Trophoblast cell (in vitro differentiated cells and primary cell): Measurements from ENCODE around the gene FIGLA.
"Not testable (repeated sequence)": the region's sequence is repeated elsewhere in the genome, so short reads cannot be mapped to it uniquely, and the experiment has no call there.

Experiments
- DNase-seq, 2 donors: peaks; one replicate each; pipeline ENCODE4 v3.0.0-alpha.2; 2016
- H2AFZ ChIP-seq: 2 replicates; pipeline ENCODE4 v1.6.1; 2013; ENCODE audit warnings: low read length, moderate library complexity, mild to moderate bottlenecking; ENCODE audit not compliant: insufficient read depth, poor library complexity
- H2AK5ac ChIP-seq: 2 replicates; pipeline ENCODE4 v1.6.1; 2013; ENCODE audit warnings: mild to moderate bottlenecking, low read length
- H2BK120ac ChIP-seq: 2 replicates; pipeline ENCODE4 v1.6.1; 2013; ENCODE audit warnings: low read length, mild to moderate bottlenecking, moderate library complexity; ENCODE audit not compliant: insufficient read depth, poor library complexity
- H2BK12ac ChIP-seq: 2 replicates; pipeline ENCODE4 v1.6.1; 2013; ENCODE audit warnings: mild to moderate bottlenecking, low read length, moderate library complexity
- H2BK5ac ChIP-seq: 2 replicates; pipeline ENCODE4 v1.6.1; 2013; ENCODE audit warnings: low read length, low read depth, moderate library complexity, mild to moderate bottlenecking; ENCODE audit not compliant: poor library complexity
- H3K14ac ChIP-seq: 2 replicates; pipeline ENCODE4 v1.6.1; 2013; ENCODE audit warnings: mild to moderate bottlenecking, low read length
- H3K18ac ChIP-seq: 2 replicates; pipeline ENCODE4 v1.6.1; 2013; ENCODE audit warnings: mild to moderate bottlenecking, low read length
- H3K23ac ChIP-seq: 2 replicates; pipeline ENCODE4 v1.6.1; 2013; ENCODE audit warnings: low read length
- H3K27ac ChIP-seq: 2 replicates; pipeline ENCODE4 v1.5.1; 2013; ENCODE audit warnings: low read depth, mild to moderate bottlenecking, inconsistent platforms, low read length, moderate library complexity
- H3K27me3 ChIP-seq: 2 replicates; pipeline ENCODE4 v1.6.1; 2013; ENCODE audit warnings: inconsistent platforms, mild to moderate bottlenecking, low read length, moderate library complexity; ENCODE audit not compliant: insufficient read depth
- H3K36me3 ChIP-seq, 2 experiments: 1 replicate in 1 of 2; 2 replicates in 1 of 2; pipeline ENCODE4 v1.6.1; 2013; ENCODE audit warnings: low read length in 2 of 2, mild to moderate bottlenecking in 2 of 2, moderate library complexity in 1 of 2; ENCODE audit not compliant: insufficient read depth in 2 of 2, control insufficient read depth in 1 of 2
- H3K4ac ChIP-seq: 2 replicates; pipeline ENCODE4 v1.6.1; 2013; ENCODE audit warnings: low read depth, mild to moderate bottlenecking, low read length, moderate library complexity
- H3K4me1 ChIP-seq, 2 experiments: 1 replicate in 1 of 2; 2 replicates in 1 of 2; pipeline ENCODE4 v1.6.1; 2013; ENCODE audit warnings: low read length in 2 of 2, mild to moderate bottlenecking in 2 of 2, moderate library complexity in 1 of 2; ENCODE audit not compliant: insufficient read depth in 2 of 2, control insufficient read depth in 1 of 2
- H3K4me2 ChIP-seq: 2 replicates; pipeline ENCODE4 v1.6.1; 2013; ENCODE audit warnings: inconsistent platforms, mild to moderate bottlenecking, low read length, moderate library complexity
- H3K4me3 ChIP-seq: 2 replicates; pipeline ENCODE4 v1.5.1; 2013; ENCODE audit warnings: mild to moderate bottlenecking, low read depth, low read length, inconsistent platforms
- H3K79me1 ChIP-seq: one replicate; pipeline ENCODE4 v1.6.1; 2013; ENCODE audit warnings: low read length
- H3K79me2 ChIP-seq: 2 replicates; pipeline ENCODE4 v1.6.1; 2013; ENCODE audit warnings: low read length, mild to moderate bottlenecking; ENCODE audit not compliant: control insufficient read depth, insufficient read depth, poor library complexity
- H3K9ac ChIP-seq: 2 replicates; pipeline ENCODE4 v1.6.1; 2013; ENCODE audit warnings: mild to moderate bottlenecking, low read length
- H3K9me3 ChIP-seq: 2 replicates; pipeline ENCODE4 v1.6.1; 2013; ENCODE audit warnings: low read depth, mild to moderate bottlenecking, control low read depth, inconsistent platforms, low read length; ENCODE audit not compliant: insufficient read depth
- H4K12ac ChIP-seq: 2 replicates; pipeline ENCODE4 v1.6.1; 2013; ENCODE audit warnings: low read depth, mild to moderate bottlenecking, low read length, moderate library complexity
- H4K8ac ChIP-seq: 2 replicates; pipeline ENCODE4 v1.6.1; 2013; ENCODE audit warnings: low read depth, mild to moderate bottlenecking, low read length, moderate library complexity
- H4K91ac ChIP-seq: one replicate; pipeline ENCODE4 v1.6.1; 2013; ENCODE audit warnings: low read depth, mild to moderate bottlenecking, low read length, moderate library complexity
- WGBS: extraction: QIAGEN DNeasy Blood & Tissue Kit; methylation state at CpG from one replicate; pipeline ENCODE4 v1.1.7; 2013; ENCODE audit warnings: missing lambda C conversion rate; ENCODE audit not compliant: insufficient read length, insufficient coverage; ENCODE audit errors: extremely low coverage; 5-methylcytosine and 5-hydroxymethylcytosine counted together

The FIGLA gene

DNA sequence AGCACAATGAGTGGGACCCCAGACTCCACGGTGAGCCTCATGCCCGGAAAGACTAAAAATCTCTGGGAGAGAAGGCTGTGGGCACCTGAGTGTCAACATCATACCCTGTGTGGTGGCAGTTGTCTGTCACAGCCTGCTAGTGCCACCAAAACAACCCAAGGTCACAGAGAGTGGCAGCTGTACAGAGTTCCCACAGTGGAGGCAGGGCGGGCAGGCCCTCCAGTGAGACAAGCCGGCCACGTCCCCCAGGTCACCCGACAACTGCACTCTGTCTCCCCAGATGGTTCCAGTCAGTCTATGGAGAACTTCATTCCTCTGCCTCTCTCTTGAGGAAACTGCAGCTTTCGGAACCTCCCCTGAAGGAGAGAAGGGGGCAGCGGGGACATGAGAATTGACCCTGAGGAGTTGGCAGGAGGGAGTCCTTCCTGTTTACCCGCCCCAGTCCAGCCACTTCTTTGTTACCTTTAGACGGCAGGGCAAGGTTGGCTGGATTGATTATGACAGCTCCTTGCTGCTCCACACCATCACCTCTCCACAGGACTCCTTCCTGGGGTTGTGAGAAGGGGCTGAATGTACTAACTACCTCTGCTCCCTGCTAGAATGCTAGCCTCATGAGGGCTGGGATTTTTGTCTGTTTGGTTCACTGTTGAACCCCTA, 11.3 kb upstream of the FIGLA start:
- no peak overlapping the region for H2BK120ac ChIP-seq
- H3K27me3 ChIP-seq, result no peaks in the 10 kb centered on the region
- H3K9me3 ChIP-seq, result peaks cover 2% of the 10 kb centered on the region
- H3K9ac ChIP-seq, result no peak overlapping the region
- no peak overlapping the region for H2AK5ac ChIP-seq
- no peak overlapping the region for H4K91ac ChIP-seq
- no peak overlapping the region for H4K8ac ChIP-seq
- no peak overlapping the region for H2BK12ac ChIP-seq
- H3K4ac ChIP-seq, result no peak overlapping the region
- H2AFZ ChIP-seq, result no peak overlapping the region
- no peak overlapping the region for H3K27ac ChIP-seq
- DNase-seq, result no peak
- H3K23ac ChIP-seq, result no peak overlapping the region
- H3K4me3 ChIP-seq, result peak overlapping the region; percentile 29
- no peaks in the 10 kb centered on the region for H3K36me3 ChIP-seq
- H3K18ac ChIP-seq, result no peak overlapping the region
- H4K12ac ChIP-seq, result no peak overlapping the region
- no peaks in the 10 kb centered on the region for H3K79me2 ChIP-seq
- no peak overlapping the region for H3K14ac ChIP-seq
- no CpG with 5 or more reads among the region's 10 CpGs for WGBS
- no peak overlapping the region for H2BK5ac ChIP-seq
- no peaks in the 10 kb centered on the region for H3K4me1 ChIP-seq
- no peak overlapping the region for H3K4me2 ChIP-seq
- H3K79me1 ChIP-seq, result no peaks in the 10 kb centered on the region

DNA sequence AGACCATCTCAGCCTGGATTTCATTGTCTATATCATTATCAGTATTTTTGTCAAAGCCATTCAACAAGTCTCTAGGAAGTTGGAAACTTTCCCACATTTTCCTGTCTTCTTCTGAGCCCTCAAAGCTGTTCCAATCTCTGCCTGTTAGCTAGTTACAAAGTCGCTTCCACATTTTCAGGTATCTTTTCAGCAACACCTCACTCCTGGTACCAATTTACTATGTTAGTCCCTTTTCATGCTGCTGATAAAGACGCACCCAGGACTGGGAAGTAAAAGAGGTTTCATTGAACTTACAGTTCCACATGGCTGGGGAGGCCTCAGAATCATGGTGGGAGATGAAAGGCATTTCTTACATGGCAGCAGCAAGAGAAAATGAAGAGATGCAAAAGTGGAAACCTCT, 9.3 kb upstream of the FIGLA start:
- Histone ChIP-seq H3K79me2 (no peaks in the 10 kb centered on the region), H4K8ac (no peak overlapping the region), H3K9me3 (peaks cover 2% of the 10 kb centered on the region), H2BK12ac (no peak overlapping the region), H2AK5ac (no peak overlapping the region), H3K9ac (no peak overlapping the region), H2AFZ (no peak overlapping the region), H4K12ac (no peak overlapping the region), H3K4me2 (no peak overlapping the region), H3K4me1 (no peaks in the 10 kb centered on the region), H3K4ac (no peak overlapping the region), H3K18ac (no peak overlapping the region), H2BK5ac (no peak overlapping the region), H3K23ac (no peak overlapping the region), H3K27me3 (no peaks in the 10 kb centered on the region), H3K27ac (no peak overlapping the region), H3K14ac (no peak overlapping the region), H2BK120ac (no peak overlapping the region), H3K36me3 (no peaks in the 10 kb centered on the region), H3K4me3 (no peak overlapping the region), H4K91ac (no peak overlapping the region), H3K79me1 (no peaks in the 10 kb centered on the region)
- no peak for DNase-seq
- no CpG with 5 or more reads among the region's 2 CpGs for WGBS

DNA sequence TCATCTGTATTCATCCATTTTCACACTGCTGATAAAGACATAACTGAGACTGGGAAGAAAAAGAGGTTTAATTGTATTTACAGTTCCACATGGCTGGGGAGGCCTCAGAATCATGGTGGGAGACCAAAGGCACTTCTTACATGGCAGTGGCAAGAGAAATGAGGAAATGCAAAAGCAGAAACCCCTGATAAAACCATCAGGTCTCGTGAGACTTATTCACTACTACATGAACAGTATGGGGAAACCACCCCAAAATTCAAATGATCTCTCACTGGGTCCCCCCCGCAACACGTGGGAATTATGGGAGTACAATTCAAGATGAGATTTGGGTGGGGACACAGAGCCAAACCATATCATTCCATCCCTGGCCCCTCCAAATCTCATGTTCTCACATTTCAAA, 7.6 kb upstream of the FIGLA start:
- H3K36me3 ChIP-seq, H3K79me2 ChIP-seq, H2BK5ac ChIP-seq, H3K23ac ChIP-seq, H2AK5ac ChIP-seq, H2BK12ac ChIP-seq, H4K12ac ChIP-seq, H2BK120ac ChIP-seq, H3K4me3 ChIP-seq, H3K9ac ChIP-seq, H3K27me3 ChIP-seq, H2AFZ ChIP-seq, H3K4me1 ChIP-seq, H3K18ac ChIP-seq, H4K91ac ChIP-seq, H3K27ac ChIP-seq, H3K9me3 ChIP-seq, DNase-seq, H4K8ac ChIP-seq, H3K14ac ChIP-seq, H3K4me2 ChIP-seq, H3K4ac ChIP-seq, H3K79me1 ChIP-seq: not testable (repeated sequence)
- no CpG with 5 or more reads among the region's 3 CpGs for WGBS

DNA sequence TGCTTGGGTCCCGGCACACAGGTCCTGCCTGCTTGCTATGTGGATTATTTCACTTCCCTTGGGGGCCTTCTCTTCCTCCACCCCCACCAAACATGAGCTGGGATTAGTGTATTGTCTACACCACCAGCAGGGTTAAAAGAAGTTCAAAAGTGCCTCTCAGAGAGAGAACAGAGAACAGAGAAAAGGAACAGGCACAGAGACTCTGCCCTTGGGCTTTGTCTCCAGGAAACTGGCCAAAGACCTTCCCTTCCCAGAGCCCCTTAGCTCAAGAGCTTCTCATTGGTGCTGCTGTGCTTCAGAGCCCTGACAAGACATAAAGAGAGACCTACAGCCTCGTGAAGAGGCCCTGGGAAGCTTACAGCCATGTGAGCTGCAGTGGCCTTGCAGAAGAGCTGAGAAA, 7.1 kb upstream of the FIGLA start:
- Histone ChIP-seq H3K4me3 (no peak overlapping the region), H3K14ac (no peak overlapping the region), H2BK5ac (no peak overlapping the region), H2AK5ac (no peak overlapping the region), H3K18ac (no peak overlapping the region), H3K4me1 (no peaks in the 10 kb centered on the region), H4K12ac (no peak overlapping the region), H3K27ac (no peak overlapping the region), H3K79me2 (no peaks in the 10 kb centered on the region), H3K23ac (no peak overlapping the region), H3K27me3 (no peaks in the 10 kb centered on the region), H3K79me1 (no peaks in the 10 kb centered on the region), H4K8ac (no peak overlapping the region), H2AFZ (no peak overlapping the region), H3K9ac (no peak overlapping the region), H2BK120ac (no peak overlapping the region), H3K4ac (no peak overlapping the region), H3K4me2 (no peak overlapping the region), H3K9me3 (peaks cover 2% of the 10 kb centered on the region), H3K36me3 (no peaks in the 10 kb centered on the region), H2BK12ac (no peak overlapping the region), H4K91ac (no peak overlapping the region)
- DNase-seq, result no peak
- no CpG with 5 or more reads among the region's 2 CpGs for WGBS
